ENCODE data around the gene PLPP4. TPM values are rescaled to one million over a fixed set of nuclear protein-coding genes. Genes with fewer than 3 reads are reported as not detected.
"Not testable (repeated sequence)": the region's sequence is repeated elsewhere in the genome, so short reads cannot be mapped to it uniquely, and the experiment has no call there.

The PLPP4 gene
- total RNA-seq, 3 donors from 2014 or later = not detected

DNA sequence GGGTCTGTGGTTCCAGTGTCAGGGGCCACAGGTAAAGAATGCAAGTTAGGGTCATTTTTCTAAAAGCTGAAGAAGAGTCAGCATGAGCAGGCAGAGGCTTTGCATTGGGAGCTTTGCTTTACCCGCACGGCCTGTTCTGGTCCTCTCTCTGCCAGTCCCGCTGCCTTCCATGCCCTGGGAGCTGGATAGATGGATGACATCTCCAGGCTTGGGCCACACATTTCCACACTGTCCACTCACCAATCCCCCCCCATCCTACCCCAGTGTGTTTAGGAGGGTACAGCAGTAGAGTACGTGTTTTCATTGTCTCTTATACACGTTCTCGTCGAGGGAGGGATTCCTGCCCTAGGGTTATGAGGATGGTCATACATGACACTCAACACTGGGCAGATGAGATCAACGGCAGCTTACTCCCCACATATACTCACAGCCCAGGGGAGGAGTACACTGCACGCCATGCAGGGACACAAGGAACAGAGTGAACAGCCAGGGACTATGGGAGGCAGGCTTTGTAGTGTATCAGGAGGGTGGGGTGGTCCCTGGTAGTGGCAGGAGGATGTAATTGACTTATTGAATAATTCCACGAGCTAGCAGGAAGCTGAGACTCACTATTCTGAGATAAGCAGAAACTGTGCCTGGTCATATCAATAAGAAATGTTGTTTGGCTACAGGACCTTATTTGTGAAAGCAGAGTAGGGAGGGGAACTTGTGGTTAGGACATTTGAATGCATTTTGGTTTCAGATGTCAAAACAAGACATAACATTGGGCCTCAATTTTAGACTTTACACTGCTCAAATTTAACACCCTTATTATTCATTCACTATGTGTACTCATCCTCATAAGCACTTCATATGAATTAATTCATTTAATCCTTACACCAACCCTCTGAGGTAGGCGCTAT is 36.6 kb downstream of the PLPP4 start:
- no peak overlapping the region for H3K27ac ChIP-seq
- H3K36me3 ChIP-seq = no peaks in the 10 kb centered on the region
- intact Hi-C loops (cut with DNase I; ENCODE audit: low total_unique reads) = no loop called here
- no peak for DNase-seq (ENCODE audit: low spot score in 2 of 2)
- no peak overlapping the region for H3K4me3 ChIP-seq
- TF ChIP-seq CTCF (IDR thresholded peaks at IDR 0.05) (no peak), POLR2A (IDR thresholded peaks at IDR 0.05) (no peak), POLR2AphosphoS5 (IDR thresholded peaks at IDR 0.05) (no peak)
- no peaks in the 10 kb centered on the region for H3K9me3 ChIP-seq
- no peaks in the 10 kb centered on the region for H3K4me1 ChIP-seq
- H3K27me3 ChIP-seq = no peaks in the 10 kb centered on the region

GRCh38 chr10:120494313-120494710 is 37.3 kb downstream of the PLPP4 start:
- no peak for DNase-seq (ENCODE audit: low spot score in 2 of 2)
- Histone ChIP-seq H3K4me3 (no peak overlapping the region), H3K9me3 (no peaks in the 10 kb centered on the region), H3K36me3 (no peaks in the 10 kb centered on the region), H3K4me1 (no peaks in the 10 kb centered on the region), H3K27ac (no peak overlapping the region), H3K27me3 (no peaks in the 10 kb centered on the region)
- intact Hi-C loops (cut with DNase I; ENCODE audit: low total_unique reads) = no loop called here
- TF ChIP-seq POLR2AphosphoS5 (IDR thresholded peaks at IDR 0.05) (no peak), POLR2A (IDR thresholded peaks at IDR 0.05) (no peak)

DNA sequence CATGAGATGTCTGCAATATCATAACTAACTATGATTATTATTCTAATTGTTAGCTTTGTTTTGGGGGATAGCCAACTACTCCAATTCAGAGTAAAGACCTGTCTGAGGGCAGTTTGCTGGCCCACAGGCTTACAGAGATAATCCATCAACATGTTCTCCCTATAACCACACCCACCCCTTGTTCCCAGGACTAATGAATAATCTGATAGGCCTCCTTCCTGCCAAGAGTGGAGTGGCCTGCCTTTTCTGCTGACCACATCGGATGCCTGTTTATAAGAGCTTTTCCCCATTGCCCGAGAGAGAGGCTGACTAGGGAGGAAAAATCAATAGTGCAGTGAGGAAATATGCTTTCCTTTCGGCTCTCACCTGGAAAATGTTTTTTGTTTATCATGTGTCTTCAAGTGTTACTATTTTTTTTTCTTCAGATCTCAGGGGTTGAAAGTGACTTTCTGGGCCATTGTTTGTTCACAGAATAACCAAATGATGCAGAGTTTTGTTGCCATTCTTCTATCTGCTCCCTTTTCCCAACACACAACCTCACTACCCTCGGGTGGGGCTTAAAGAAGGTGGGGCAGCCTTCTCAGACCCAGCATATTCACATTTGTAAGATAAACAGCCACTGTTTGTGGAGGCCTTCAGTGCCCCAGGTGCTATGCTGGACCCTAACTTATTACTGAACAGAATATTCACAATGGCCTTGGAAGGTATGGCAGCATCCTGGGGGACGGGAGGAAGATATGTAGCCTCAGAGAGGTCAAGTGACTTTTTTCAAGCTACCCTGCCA is 38.4 kb downstream of the PLPP4 start:
- H3K4me1 ChIP-seq = no peaks in the 10 kb centered on the region
- TF ChIP-seq POLR2A (IDR thresholded peaks at IDR 0.05) (no peak), CTCF (IDR thresholded peaks at IDR 0.05) (no peak), POLR2AphosphoS5 (IDR thresholded peaks at IDR 0.05) (no peak)
- H3K27me3 ChIP-seq = no peaks in the 10 kb centered on the region
- H3K9me3 ChIP-seq = no peaks in the 10 kb centered on the region
- DNase-seq (ENCODE audit: low spot score in 2 of 2) = no peak
- intact Hi-C loops (cut with DNase I; ENCODE audit: low total_unique reads) = no loop called here
- H3K4me3 ChIP-seq = no peak overlapping the region
- H3K36me3 ChIP-seq = no peaks in the 10 kb centered on the region
- no peak overlapping the region for H3K27ac ChIP-seq

- Histone ChIP-seq H3K27me3 (peaks cover 0 to 4% of the 10 kb centered on the region in 2 donors), H3K4me3 (no peak overlapping the region), H3K27ac (no peak overlapping the region), H3K36me3 (no peaks in the 10 kb centered on the region), H3K4me1 (no peaks in the 10 kb centered on the region), H3K9me3 (no peaks in the 10 kb centered on the region)
- TF ChIP-seq POLR2AphosphoS5 (IDR thresholded peaks at IDR 0.05) = no peak
- DNase-seq (ENCODE audit: low spot score in 2 of 2) = no peak
- intact Hi-C loops (cut with DNase I; ENCODE audit: low total_unique reads) = no loop called here
These were observed 42.9 kb downstream of the PLPP4 start for GRCh38 chr10:120499883-120500282.

DNA sequence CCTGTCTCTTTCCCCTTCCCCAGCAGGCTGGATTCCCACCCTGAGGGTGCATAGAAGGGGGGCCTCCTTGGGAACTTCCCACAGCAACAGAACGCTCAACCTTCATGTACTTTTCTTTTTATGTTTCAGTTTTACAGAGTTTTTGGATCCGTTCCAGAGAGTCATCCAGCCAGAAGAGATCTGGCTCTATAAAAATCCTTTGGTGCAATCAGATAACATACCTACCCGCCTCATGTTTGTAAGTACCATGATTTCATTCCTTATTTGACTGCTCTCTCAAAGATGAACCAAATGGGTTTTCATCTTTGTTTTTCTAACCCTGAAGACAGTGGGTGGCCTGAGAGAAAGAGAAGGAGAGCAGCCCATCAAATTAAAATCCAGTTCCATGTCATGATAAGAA is 46.7 kb downstream of the PLPP4 start:
- intact Hi-C loops (cut with DNase I; ENCODE audit: low total_unique reads) = no loop called here
- TF ChIP-seq CTCF (IDR thresholded peaks at IDR 0.05) (no peak), POLR2A (IDR thresholded peaks at IDR 0.05) (no peak), POLR2AphosphoS5 (IDR thresholded peaks at IDR 0.05) (no peak)
- H3K36me3 ChIP-seq = no peaks in the 10 kb centered on the region
- no peak for DNase-seq (ENCODE audit: low spot score in 2 of 2)
- no peaks in the 10 kb centered on the region for H3K4me1 ChIP-seq
- H3K4me3 ChIP-seq = no peak overlapping the region
- H3K27ac ChIP-seq = no peak overlapping the region
- H3K9me3 ChIP-seq = no peaks in the 10 kb centered on the region
- H3K27me3 ChIP-seq = peaks cover 0 to 4% of the 10 kb centered on the region in 2 donors

- H3K4me1 ChIP-seq; H3K27me3 ChIP-seq; H3K27ac ChIP-seq; H3K36me3 ChIP-seq; H3K9me3 ChIP-seq; H3K4me3 ChIP-seq; intact Hi-C loops (cut with DNase I; ENCODE audit: low total_unique reads); DNase-seq (ENCODE audit: low spot score in 2 of 2): not testable (repeated sequence)
These were observed 47.2 kb downstream of the PLPP4 start for GRCh38 chr10:120504227-120504626.
